Vagina (tissue), 2 donors: ENCODE data around the gene AVEN. TPM values are rescaled to one million over a fixed set of nuclear protein-coding genes. Genes with fewer than 3 reads are reported as not detected.
"Not testable (repeated sequence)": the region's sequence is repeated elsewhere in the genome, so short reads cannot be mapped to it uniquely, and the experiment has no call there.

Source experiments
- DNase-seq, 2 donors: peaks; one replicate each; pipeline ENCODE4 v3.0.0-alpha.2; 2017; ENCODE audit errors: extremely low spot score in 2 of 2
- H3K27ac ChIP-seq: fragments of 200-600 bp; sonication (generic); one replicate; pipeline ENCODE4 v1.5.1; 2019
- H3K27me3 ChIP-seq: fragments of 200-600 bp; sonication (generic); one replicate; pipeline ENCODE4 v1.5.1; 2019
- H3K36me3 ChIP-seq, 2 donors: fragments of 200-600 bp; sonication (generic); one replicate each; pipeline ENCODE4 v1.5.1; 2017 to 2019
- H3K4me1 ChIP-seq: fragments of 200-600 bp; sonication (generic); one replicate; pipeline ENCODE4 v1.5.1; 2019
- H3K4me3 ChIP-seq, 2 donors: fragments of 200-600 bp; sonication (generic); 1 replicate in 1 of 2; 2 replicates in 1 of 2; pipeline ENCODE4 v1.5.1; 2016 to 2019
- H3K9me3 ChIP-seq: fragments of 200-600 bp; sonication (generic); one replicate; pipeline ENCODE4 v1.5.1; 2019
- POLR2A ChIP-seq, 2 donors: fragments of 450-650 bp; IDR thresholded peaks; one replicate each; pipeline ENCODE4 v1.6.1; 2017; ENCODE audit warnings: antibody characterized with exemption in 2 of 2, mild to moderate bottlenecking in 2 of 2, moderate library complexity in 2 of 2
- POLR2AphosphoS5 ChIP-seq, 2 donors: sonication (generic); formaldehyde crosslinking; IDR thresholded peaks; one replicate each; pipeline ENCODE4 v1.9.0; 2017; ENCODE audit warnings: antibody characterized with exemption in 2 of 2, mild to moderate bottlenecking in 2 of 2, low read depth in 1 of 2; ENCODE audit not compliant: insufficient read depth in 1 of 2
- intact Hi-C: fragments of 100-400 bp; cut with DNase I; formaldehyde crosslinking; loops from one replicate; pipeline ENCODE4 v1.15.1; 2023
- total RNA-seq: library from RNA; depleted of rRNA; stranded (reverse); fragments of >200 nt; gene quantifications from one replicate; pipeline ENCODE4 v1.2.3, GENCODE V29; 2016
- TF ChIP-seq, protein P1 (sequence below), 3 experiments: fragments of 450-650 bp in 2 of 3; fragments of 200-600 bp in 1 of 3; sonication (generic) in 1 of 3; IDR thresholded peaks; one replicate each; pipeline ENCODE4 v1.5.1; 2017 to 2019; ENCODE audit warnings: antibody characterized with exemption in 3 of 3, mild to moderate bottlenecking in 2 of 3, moderate library complexity in 2 of 3

Gene AVEN
- total RNA-seq, 1 donor from 2014 or later = 7.4 TPM

DNA sequence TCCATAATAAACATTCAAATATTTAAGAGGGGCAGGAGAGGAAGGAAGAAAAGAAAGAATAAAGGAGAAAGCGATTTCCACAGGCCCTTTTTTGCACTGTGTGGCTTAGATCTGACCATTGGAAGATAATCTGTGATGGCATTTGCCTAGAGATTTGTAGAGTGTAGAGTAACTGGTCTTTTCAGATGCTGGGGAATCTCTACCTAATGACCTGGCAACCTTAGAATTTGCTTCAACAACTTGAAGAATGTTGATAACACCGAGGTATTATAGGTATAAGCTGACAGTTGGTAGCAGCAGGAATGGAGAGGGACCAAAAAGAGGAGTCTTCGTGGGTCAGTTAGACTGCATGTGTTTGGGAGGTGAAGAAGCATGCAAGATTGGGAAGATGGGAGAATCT lies 20.9 kb upstream of the AVEN start:
- peaks cover 1% of the 10 kb centered on the region for H3K4me1 ChIP-seq
- intact Hi-C loops = loop anchor here (5.0 kb wide), 1 partner anchor 152 kb away; the partner anchor contains the start of gene KATNBL1
- DNase-seq = no peak
- no peak overlapping the region for H3K27ac ChIP-seq
- TF ChIP-seq POLR2A (IDR thresholded peaks at IDR 0.05) (no peak), POLR2AphosphoS5 (IDR thresholded peaks at IDR 0.05; ENCODE audit: insufficient read depth in 1 of 2, low read depth in 1 of 2) (no peak)
- TF ChIP-seq, protein P1, sequence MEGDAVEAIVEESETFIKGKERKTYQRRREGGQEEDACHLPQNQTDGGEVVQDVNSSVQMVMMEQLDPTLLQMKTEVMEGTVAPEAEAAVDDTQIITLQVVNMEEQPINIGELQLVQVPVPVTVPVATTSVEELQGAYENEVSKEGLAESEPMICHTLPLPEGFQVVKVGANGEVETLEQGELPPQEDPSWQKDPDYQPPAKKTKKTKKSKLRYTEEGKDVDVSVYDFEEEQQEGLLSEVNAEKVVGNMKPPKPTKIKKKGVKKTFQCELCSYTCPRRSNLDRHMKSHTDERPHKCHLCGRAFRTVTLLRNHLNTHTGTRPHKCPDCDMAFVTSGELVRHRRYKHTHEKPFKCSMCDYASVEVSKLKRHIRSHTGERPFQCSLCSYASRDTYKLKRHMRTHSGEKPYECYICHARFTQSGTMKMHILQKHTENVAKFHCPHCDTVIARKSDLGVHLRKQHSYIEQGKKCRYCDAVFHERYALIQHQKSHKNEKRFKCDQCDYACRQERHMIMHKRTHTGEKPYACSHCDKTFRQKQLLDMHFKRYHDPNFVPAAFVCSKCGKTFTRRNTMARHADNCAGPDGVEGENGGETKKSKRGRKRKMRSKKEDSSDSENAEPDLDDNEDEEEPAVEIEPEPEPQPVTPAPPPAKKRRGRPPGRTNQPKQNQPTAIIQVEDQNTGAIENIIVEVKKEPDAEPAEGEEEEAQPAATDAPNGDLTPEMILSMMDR (IDR thresholded peaks at IDR 0.05) = no peak
- H3K36me3 ChIP-seq = no peaks in the 10 kb centered on the region
- no peaks in the 10 kb centered on the region for H3K27me3 ChIP-seq
- no peak overlapping the region for H3K4me3 ChIP-seq
- no peaks in the 10 kb centered on the region for H3K9me3 ChIP-seq

DNA sequence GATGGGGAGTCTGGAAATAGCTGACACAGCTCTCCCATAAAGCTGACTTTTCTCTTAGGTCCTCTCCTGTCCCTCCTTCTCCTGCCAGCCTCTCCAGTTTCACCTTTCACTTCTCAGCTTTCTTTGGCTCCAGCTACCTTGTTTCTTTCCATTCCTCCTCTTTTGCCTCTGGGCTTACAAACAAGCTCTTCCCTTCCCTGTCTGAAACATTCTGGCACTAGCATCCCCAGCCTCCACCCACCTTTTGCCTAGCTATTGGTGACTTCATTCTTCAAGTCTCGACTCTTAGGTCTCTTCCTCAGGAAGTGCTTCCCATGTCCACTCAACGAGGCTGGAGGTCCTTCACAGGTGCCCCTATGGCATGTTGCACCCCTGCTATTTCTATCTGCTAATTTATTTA lies 20.5 kb upstream of the AVEN start:
- no peak for DNase-seq
- Histone ChIP-seq H3K27ac (no peak overlapping the region), H3K36me3 (no peaks in the 10 kb centered on the region), H3K27me3 (no peaks in the 10 kb centered on the region), H3K9me3 (no peaks in the 10 kb centered on the region), H3K4me3 (no peak overlapping the region), H3K4me1 (no peaks in the 10 kb centered on the region)
- intact Hi-C loops = no loop called here
- TF ChIP-seq POLR2AphosphoS5 (IDR thresholded peaks at IDR 0.05; ENCODE audit: insufficient read depth in 1 of 2, low read depth in 1 of 2) = no peak
- TF ChIP-seq, protein P1 (IDR thresholded peaks at IDR 0.05) = no peak
- no peak for TF ChIP-seq POLR2A (IDR thresholded peaks at IDR 0.05)

DNA sequence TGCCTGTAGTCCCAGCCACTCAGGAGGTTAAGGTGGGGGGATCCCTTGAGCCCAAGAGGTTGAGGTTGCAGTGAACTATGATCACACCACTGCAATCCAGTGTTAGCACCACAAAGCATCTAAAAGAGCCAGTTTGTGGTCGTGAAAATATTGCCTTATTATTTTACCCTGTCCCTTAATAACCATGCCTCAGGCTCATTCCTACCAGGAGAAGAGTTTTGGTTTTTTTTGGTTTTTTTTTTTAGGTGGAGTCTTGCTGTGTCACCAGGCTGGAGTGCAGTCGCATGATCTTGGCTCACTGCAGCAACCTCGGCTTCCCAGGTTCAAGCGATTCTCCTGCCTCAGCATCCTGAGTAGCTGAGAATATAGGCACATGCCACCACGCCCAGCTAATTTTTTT lies 17.9 kb upstream of the AVEN start:
- Histone ChIP-seq H3K27ac (no peak overlapping the region), H3K36me3 (no peaks in the 10 kb centered on the region)

DNA sequence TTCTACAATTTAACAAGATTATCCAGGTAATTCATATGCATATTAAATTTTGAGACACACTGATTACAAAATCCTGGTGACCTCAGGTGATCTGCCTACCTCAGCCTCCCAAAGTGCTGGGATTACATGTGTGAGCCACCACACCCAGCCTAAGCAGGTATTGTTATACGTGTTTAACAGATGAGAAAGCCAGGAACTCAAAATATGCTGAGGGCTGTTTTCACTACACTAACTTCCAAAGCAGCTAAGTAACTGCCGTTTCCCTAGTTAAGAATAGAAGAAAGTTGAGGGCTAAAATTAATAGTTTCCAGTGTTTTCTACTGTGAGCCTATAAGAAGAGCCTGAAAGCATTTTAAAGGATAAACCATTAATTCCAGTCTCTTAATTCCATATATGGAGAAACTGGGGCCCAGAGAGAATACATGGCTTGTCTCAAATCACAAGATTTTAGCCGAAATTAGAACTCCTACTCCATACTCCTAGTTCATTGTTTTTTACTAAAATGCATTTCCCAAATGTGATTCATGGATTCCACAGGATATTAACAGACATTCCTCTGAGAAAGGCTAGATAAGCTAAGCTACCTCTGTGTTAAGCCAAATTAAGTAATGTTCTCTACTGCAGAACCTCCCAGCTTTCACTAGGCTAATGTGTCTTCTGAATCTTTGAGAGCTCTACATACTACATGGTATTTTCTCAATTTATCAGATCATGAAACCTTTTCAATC lies 17.0 kb upstream of the AVEN start:
- no peak for DNase-seq
- no peak for TF ChIP-seq POLR2A (IDR thresholded peaks at IDR 0.05)
- TF ChIP-seq, protein P1 (IDR thresholded peaks at IDR 0.05) = no peak
- no peak for TF ChIP-seq POLR2AphosphoS5 (IDR thresholded peaks at IDR 0.05; ENCODE audit: insufficient read depth in 1 of 2, low read depth in 1 of 2)
- Histone ChIP-seq H3K9me3 (no peaks in the 10 kb centered on the region), H3K4me3 (no peak overlapping the region), H3K27ac (no peak overlapping the region), H3K36me3 (no peaks in the 10 kb centered on the region), H3K4me1 (no peaks in the 10 kb centered on the region), H3K27me3 (no peaks in the 10 kb centered on the region)
- intact Hi-C loops = no loop called here

More for the DNA sequence above, 17.9 kb upstream of the AVEN start:
- H3K4me1 ChIP-seq = no peaks in the 10 kb centered on the region
- H3K9me3 ChIP-seq = no peaks in the 10 kb centered on the region
- intact Hi-C loops = no loop called here
- TF ChIP-seq POLR2A (IDR thresholded peaks at IDR 0.05) (no peak), POLR2AphosphoS5 (IDR thresholded peaks at IDR 0.05; ENCODE audit: insufficient read depth in 1 of 2, low read depth in 1 of 2) (no peak)
- TF ChIP-seq, protein P1 (IDR thresholded peaks at IDR 0.05) = no peak
- no peak for DNase-seq
- no peaks in the 10 kb centered on the region for H3K27me3 ChIP-seq
- no peak overlapping the region for H3K4me3 ChIP-seq

DNA sequence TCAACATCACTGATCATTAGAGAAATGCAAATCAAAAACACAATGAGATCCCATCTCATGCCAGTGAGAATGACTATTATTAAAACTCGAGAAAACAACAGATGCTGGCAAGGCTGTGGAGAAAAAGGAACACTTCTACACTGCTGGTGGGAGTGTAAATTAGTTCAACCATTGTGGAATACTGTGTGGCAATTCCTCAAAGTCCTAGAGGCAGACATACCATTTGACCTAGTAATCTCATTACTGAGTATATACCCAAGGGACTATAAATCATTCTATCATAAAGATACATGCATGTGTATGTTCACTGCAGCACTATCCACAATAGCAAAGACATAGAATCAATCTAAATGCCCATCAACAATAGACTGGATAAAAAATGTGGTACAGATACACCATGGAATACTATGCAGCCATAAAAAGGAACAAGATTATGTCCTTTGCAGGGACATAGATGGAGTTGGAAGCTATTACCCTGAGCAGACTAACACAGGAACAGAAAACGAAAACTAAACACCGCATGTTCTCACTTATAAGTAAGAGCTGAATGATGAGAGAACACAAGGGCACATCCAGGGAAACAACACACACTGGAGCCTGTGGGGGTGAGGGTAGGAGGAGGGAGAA lies 15.2 kb upstream of the AVEN start:
- no peak overlapping the region for H3K27ac ChIP-seq
- TF ChIP-seq POLR2AphosphoS5 (IDR thresholded peaks at IDR 0.05; ENCODE audit: insufficient read depth in 1 of 2, low read depth in 1 of 2) (no peak), POLR2A (IDR thresholded peaks at IDR 0.05) (no peak)
- TF ChIP-seq, protein P1 (IDR thresholded peaks at IDR 0.05) = no peak
- H3K9me3 ChIP-seq = peaks cover 6% of the 10 kb centered on the region
- no peaks in the 10 kb centered on the region for H3K36me3 ChIP-seq
- H3K4me3 ChIP-seq = no peak overlapping the region
- DNase-seq = no peak
- no peaks in the 10 kb centered on the region for H3K27me3 ChIP-seq
- intact Hi-C loops = no loop called here
- H3K4me1 ChIP-seq = no peaks in the 10 kb centered on the region

DNA sequence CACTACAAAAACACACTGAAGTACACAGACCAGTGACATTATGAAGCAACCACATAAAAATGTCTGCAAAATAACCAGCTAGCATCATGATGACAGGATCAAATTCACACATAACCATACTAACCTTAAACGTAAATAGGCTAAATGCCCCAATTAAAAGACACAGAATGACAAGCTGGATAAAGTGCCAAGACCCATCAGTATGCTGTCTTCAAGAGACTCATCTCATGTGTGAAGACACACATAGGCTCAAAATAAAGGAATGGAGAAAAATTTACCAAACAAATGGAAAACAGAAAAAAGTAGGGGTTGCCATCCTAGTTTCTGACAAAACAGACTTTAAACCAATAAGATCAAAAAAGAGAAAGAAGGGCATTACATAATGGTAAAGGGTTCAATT lies 11.4 kb upstream of the AVEN start:
- H3K27me3 ChIP-seq, H3K9me3 ChIP-seq, H3K27ac ChIP-seq, intact Hi-C loops, H3K4me1 ChIP-seq, DNase-seq, H3K4me3 ChIP-seq, H3K36me3 ChIP-seq: not testable (repeated sequence)
